Measurements from ENCODE around the gene CTAGE8. TPM values are rescaled to one million over a fixed set of nuclear protein-coding genes. Genes with fewer than 3 reads are reported as not detected.
A peak's percentile ranks its signal among the peaks of the same experiment; 100 is the strongest.
"Not testable (repeated sequence)": the region's sequence is repeated elsewhere in the genome, so short reads cannot be mapped to it uniquely, and the experiment has no call there.

The CTAGE8 gene
- total and polyA plus RNA-seq, 2 donors (not counting 1 experiment from before 2014, with no cell fraction given): 0.43 to 0.83 TPM

DNA sequence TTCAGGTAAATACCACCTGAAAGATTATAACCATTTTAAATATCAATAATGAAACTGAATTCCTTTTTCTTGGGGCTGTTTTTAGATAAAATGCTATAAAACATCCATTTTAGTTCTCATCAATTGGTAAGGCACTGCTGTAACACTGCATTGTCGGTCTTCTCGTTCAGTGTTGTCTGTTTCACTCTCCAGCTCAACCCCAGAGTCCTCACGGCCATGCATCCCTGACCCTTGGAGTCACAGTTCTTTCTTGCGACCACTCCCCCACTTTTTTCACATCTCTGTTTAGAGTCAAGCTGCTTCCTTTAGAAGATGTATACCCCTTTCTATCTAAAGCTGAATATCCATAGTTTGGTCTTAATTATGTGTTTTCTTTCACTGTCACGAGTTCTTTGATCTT lies 22.1 kb downstream of the CTAGE8 start:
- not testable (repeated sequence) for DNase-seq (ENCODE audit: low read depth in 2 of 2); H3K27ac ChIP-seq (ENCODE audit: insufficient read depth, low read length); H3K9me3 ChIP-seq (ENCODE audit: control insufficient read depth, insufficient read depth, low read depth, low read length); H3K4me1 ChIP-seq (ENCODE audit: control insufficient read depth, extremely low read depth, insufficient read depth, low read length); H3K36me3 ChIP-seq (ENCODE audit: control insufficient read depth, insufficient read depth, low read length); H3K4me3 ChIP-seq (replicated peaks in 1 of 4; ENCODE audit: control extremely low read depth in 1 of 4, insufficient read depth in 1 of 4, low read depth in 3 of 4, low read length in 4 of 4); H3K4me2 ChIP-seq (ENCODE audit: extremely low read depth, insufficient read depth, low read length); H2AFZ ChIP-seq (ENCODE audit: low read length); H3K79me2 ChIP-seq (ENCODE audit: control insufficient read depth, insufficient read depth, low read length); H4K20me1 ChIP-seq (ENCODE audit: control insufficient read depth, extremely low read depth, insufficient read depth, low read length); H3K27me3 ChIP-seq (ENCODE audit: control insufficient read depth, insufficient read depth, low read length); H3K9ac ChIP-seq (ENCODE audit: insufficient read depth, low read length)

DNA sequence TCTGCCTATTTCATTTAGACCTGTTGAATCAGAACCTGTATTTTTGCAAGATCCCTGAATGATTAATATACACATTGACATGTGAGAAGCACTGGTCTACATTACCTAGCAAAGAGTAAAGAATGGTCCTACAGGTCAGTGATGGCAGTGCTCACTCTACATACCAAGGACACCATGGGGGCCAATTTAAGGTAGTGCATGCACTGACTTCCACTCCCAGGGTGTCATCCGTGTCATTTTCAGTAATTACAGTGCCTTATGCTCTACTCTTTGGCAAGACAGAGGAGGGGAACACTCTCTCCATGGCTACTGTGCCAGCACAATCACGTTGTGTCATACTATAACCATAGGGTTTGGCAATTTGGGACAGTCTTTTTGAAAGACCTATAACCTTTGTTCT lies 23.7 kb downstream of the CTAGE8 start:
- H4K20me1 ChIP-seq (ENCODE audit: control insufficient read depth, extremely low read depth, insufficient read depth, low read length); H3K79me2 ChIP-seq (ENCODE audit: control insufficient read depth, insufficient read depth, low read length); H3K4me3 ChIP-seq (replicated peaks in 1 of 4; ENCODE audit: control extremely low read depth in 1 of 4, insufficient read depth in 1 of 4, low read depth in 3 of 4, low read length in 4 of 4); H3K4me2 ChIP-seq (ENCODE audit: extremely low read depth, insufficient read depth, low read length); H3K9ac ChIP-seq (ENCODE audit: insufficient read depth, low read length); H3K27ac ChIP-seq (ENCODE audit: insufficient read depth, low read length); H3K4me1 ChIP-seq (ENCODE audit: control insufficient read depth, extremely low read depth, insufficient read depth, low read length); H3K36me3 ChIP-seq (ENCODE audit: control insufficient read depth, insufficient read depth, low read length); H3K9me3 ChIP-seq (ENCODE audit: control insufficient read depth, insufficient read depth, low read depth, low read length); H3K27me3 ChIP-seq (ENCODE audit: control insufficient read depth, insufficient read depth, low read length); DNase-seq (ENCODE audit: low read depth in 2 of 2); H2AFZ ChIP-seq (ENCODE audit: low read length): not testable (repeated sequence)

DNA sequence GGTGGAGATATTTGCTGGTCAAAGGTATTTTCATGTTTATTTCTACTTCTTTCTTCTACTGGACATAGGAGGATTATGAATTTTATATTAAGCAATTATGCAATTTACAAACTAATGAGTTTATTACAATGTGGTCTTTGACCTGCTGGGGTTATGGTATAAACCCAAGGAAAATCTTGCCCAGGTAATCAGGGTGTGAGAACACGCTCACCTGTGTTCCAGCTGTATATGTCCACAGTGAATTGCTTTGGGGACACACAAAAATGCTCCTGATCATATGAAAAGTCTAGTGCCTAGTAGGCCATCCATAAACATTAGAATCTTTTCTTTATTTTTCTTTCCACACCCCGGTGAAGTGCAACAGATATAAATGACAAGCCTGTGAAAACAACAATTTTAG lies 29.7 kb downstream of the CTAGE8 start, which contains the start of gene OR2A42:
Gene OR2A42 (minus strand): TSS at position 241 of the 400 bp plus-strand sequence. CDS start 6,762 bp downstream, outside the sequence.
- H3K9ac ChIP-seq (ENCODE audit: insufficient read depth, low read length); H4K20me1 ChIP-seq (ENCODE audit: control insufficient read depth, extremely low read depth, insufficient read depth, low read length): not testable (repeated sequence)

DNA sequence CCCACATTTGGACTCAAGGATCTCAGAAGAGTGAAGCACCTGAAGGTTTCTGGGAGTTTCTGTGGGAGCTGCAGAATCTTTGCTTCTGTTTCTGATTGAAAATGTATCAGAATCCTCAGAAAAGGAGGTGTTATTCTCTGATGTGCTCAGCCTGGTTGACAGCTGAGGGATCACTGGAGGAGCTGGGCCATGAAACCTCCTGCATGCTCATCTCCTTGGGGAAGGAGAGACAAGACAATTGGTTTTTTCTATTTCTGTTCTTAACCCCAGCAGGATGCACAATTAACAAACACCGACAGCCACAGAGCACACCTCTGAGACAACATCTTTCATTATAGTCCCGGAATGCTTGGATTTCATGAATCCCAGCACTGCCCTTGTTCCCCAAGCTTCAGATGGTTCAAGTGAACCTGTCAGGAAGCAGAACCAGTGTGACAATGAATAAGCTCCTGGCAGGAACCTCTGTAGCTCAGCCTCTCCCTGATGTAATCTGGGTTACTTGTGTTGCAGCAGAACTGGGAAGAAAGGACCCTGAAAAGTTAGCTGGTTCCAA lies 30.5 kb downstream of the CTAGE8 start:
- not testable (repeated sequence) for H3K79me2 ChIP-seq (ENCODE audit: control insufficient read depth, insufficient read depth, low read length); H4K20me1 ChIP-seq (ENCODE audit: control insufficient read depth, extremely low read depth, insufficient read depth, low read length); H3K27me3 ChIP-seq (ENCODE audit: control insufficient read depth, insufficient read depth, low read length); H3K9ac ChIP-seq (ENCODE audit: insufficient read depth, low read length); H3K4me3 ChIP-seq (replicated peaks in 1 of 4; ENCODE audit: control extremely low read depth in 1 of 4, insufficient read depth in 1 of 4, low read depth in 3 of 4, low read length in 4 of 4); H3K4me1 ChIP-seq (ENCODE audit: control insufficient read depth, extremely low read depth, insufficient read depth, low read length); DNase-seq (ENCODE audit: low read depth in 2 of 2); H2AFZ ChIP-seq (ENCODE audit: low read length); H3K27ac ChIP-seq (ENCODE audit: insufficient read depth, low read length); H3K9me3 ChIP-seq (ENCODE audit: control insufficient read depth, insufficient read depth, low read depth, low read length); H3K4me2 ChIP-seq (ENCODE audit: extremely low read depth, insufficient read depth, low read length); H3K36me3 ChIP-seq (ENCODE audit: control insufficient read depth, insufficient read depth, low read length)

More for the DNA sequence above, 29.7 kb downstream of the CTAGE8 start, which contains the start of gene OR2A42:
- not testable (repeated sequence) for H3K27ac ChIP-seq (ENCODE audit: insufficient read depth, low read length); H3K27me3 ChIP-seq (ENCODE audit: control insufficient read depth, insufficient read depth, low read length); H3K79me2 ChIP-seq (ENCODE audit: control insufficient read depth, insufficient read depth, low read length); H3K36me3 ChIP-seq (ENCODE audit: control insufficient read depth, insufficient read depth, low read length); H3K4me2 ChIP-seq (ENCODE audit: extremely low read depth, insufficient read depth, low read length); DNase-seq (ENCODE audit: low read depth in 2 of 2); H3K4me1 ChIP-seq (ENCODE audit: control insufficient read depth, extremely low read depth, insufficient read depth, low read length); H2AFZ ChIP-seq (ENCODE audit: low read length); H3K4me3 ChIP-seq (replicated peaks in 1 of 4; ENCODE audit: control extremely low read depth in 1 of 4, insufficient read depth in 1 of 4, low read depth in 3 of 4, low read length in 4 of 4); H3K9me3 ChIP-seq (ENCODE audit: control insufficient read depth, insufficient read depth, low read depth, low read length)

DNA sequence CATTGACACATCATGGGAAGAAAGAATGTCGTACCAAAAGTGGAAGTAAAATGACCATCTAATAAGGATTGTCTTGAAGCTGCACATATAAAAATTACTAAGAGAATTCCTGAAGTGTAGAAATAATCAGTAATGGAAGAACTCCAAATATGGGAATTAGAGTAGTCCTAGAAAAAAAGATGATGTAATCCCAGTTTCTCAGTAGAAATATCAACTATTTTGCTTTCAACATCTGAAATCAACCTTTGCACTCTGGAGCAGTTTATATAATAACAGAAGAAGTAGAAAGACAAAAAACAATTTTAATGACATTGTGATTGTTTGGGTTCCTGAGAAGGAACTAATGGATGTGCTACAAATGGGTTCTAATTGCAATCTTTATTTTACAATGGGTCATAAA lies 36.0 kb downstream of the CTAGE8 start:
- H4K20me1 ChIP-seq (ENCODE audit: control insufficient read depth, extremely low read depth, insufficient read depth, low read length); DNase-seq (ENCODE audit: low read depth in 2 of 2); H3K9me3 ChIP-seq (ENCODE audit: control insufficient read depth, insufficient read depth, low read depth, low read length); H3K27me3 ChIP-seq (ENCODE audit: control insufficient read depth, insufficient read depth, low read length); H3K79me2 ChIP-seq (ENCODE audit: control insufficient read depth, insufficient read depth, low read length); H3K4me2 ChIP-seq (ENCODE audit: extremely low read depth, insufficient read depth, low read length); H2AFZ ChIP-seq (ENCODE audit: low read length); H3K4me1 ChIP-seq (ENCODE audit: control insufficient read depth, extremely low read depth, insufficient read depth, low read length); H3K9ac ChIP-seq (ENCODE audit: insufficient read depth, low read length); H3K27ac ChIP-seq (ENCODE audit: insufficient read depth, low read length); H3K4me3 ChIP-seq (replicated peaks in 1 of 4; ENCODE audit: control extremely low read depth in 1 of 4, insufficient read depth in 1 of 4, low read depth in 3 of 4, low read length in 4 of 4); H3K36me3 ChIP-seq (ENCODE audit: control insufficient read depth, insufficient read depth, low read length): not testable (repeated sequence)

DNA sequence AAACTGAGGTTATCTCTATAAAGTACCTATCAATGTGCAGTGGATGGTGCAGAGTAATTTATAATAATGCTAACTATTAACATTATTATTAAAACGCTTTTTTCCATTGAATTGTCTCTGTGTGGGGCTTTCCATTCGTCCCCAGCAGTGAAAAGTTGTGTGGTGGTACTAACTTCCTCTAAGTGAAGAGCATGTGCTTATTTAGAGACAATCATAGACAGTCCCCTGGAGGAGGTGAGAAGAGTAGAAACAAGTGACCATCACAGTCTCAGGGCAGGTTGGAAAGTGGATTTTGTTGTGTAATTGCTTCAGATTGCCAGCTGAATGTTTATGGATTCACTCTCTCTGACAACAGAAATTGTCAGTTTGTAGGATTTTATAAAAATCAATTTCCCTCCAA lies 38.1 kb downstream of the CTAGE8 start:
- H3K9me3 ChIP-seq (ENCODE audit: control insufficient read depth, insufficient read depth, low read depth, low read length); H3K79me2 ChIP-seq (ENCODE audit: control insufficient read depth, insufficient read depth, low read length); H3K4me2 ChIP-seq (ENCODE audit: extremely low read depth, insufficient read depth, low read length); H3K4me3 ChIP-seq (replicated peaks in 1 of 4; ENCODE audit: control extremely low read depth in 1 of 4, insufficient read depth in 1 of 4, low read depth in 3 of 4, low read length in 4 of 4); H3K4me1 ChIP-seq (ENCODE audit: control insufficient read depth, extremely low read depth, insufficient read depth, low read length); H3K27me3 ChIP-seq (ENCODE audit: control insufficient read depth, insufficient read depth, low read length); H3K36me3 ChIP-seq (ENCODE audit: control insufficient read depth, insufficient read depth, low read length); H3K27ac ChIP-seq (ENCODE audit: insufficient read depth, low read length); H3K9ac ChIP-seq (ENCODE audit: insufficient read depth, low read length); H4K20me1 ChIP-seq (ENCODE audit: control insufficient read depth, extremely low read depth, insufficient read depth, low read length); H2AFZ ChIP-seq (ENCODE audit: low read length); DNase-seq (ENCODE audit: low read depth in 2 of 2): not testable (repeated sequence)

DNA sequence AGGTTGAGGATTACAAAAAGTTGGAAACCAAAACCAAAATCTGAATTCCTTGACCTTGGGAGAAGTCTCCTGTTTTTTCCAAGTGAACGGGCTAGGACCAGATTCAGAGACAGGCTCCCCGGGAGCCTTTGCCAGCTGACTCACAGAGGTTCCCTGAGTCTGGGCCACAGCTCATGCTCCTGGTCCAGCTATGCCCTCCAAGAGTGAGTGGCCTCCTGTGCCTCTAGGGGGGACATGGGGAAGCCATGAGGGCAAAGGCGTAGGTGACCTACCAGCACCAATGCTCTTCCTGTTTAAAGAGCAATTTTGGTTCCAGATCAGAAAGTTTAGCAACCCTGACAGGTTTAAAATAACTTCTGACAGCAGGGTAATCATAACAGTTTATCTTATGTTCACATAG lies 40.3 kb downstream of the CTAGE8 start:
- not testable (repeated sequence) for H3K4me2 ChIP-seq (ENCODE audit: extremely low read depth, insufficient read depth, low read length); H3K27me3 ChIP-seq (ENCODE audit: control insufficient read depth, insufficient read depth, low read length); H3K79me2 ChIP-seq (ENCODE audit: control insufficient read depth, insufficient read depth, low read length); H3K4me1 ChIP-seq (ENCODE audit: control insufficient read depth, extremely low read depth, insufficient read depth, low read length); H3K27ac ChIP-seq (ENCODE audit: insufficient read depth, low read length); H3K9me3 ChIP-seq (ENCODE audit: control insufficient read depth, insufficient read depth, low read depth, low read length); H3K9ac ChIP-seq (ENCODE audit: insufficient read depth, low read length); H4K20me1 ChIP-seq (ENCODE audit: control insufficient read depth, extremely low read depth, insufficient read depth, low read length); H3K4me3 ChIP-seq (replicated peaks in 1 of 4; ENCODE audit: control extremely low read depth in 1 of 4, insufficient read depth in 1 of 4, low read depth in 3 of 4, low read length in 4 of 4); H3K36me3 ChIP-seq (ENCODE audit: control insufficient read depth, insufficient read depth, low read length); H2AFZ ChIP-seq (ENCODE audit: low read length)
- peak in 1 of 2 donors; percentile 28 for DNase-seq (ENCODE audit: low read depth in 2 of 2)

Measured in fibroblast of lung (primary cell).